ENCODE data around the gene SOX12. TPM values are rescaled to one million over a fixed set of nuclear protein-coding genes. Genes with fewer than 3 reads are reported as not detected.
A peak's percentile ranks its signal among the peaks of the same experiment; 100 is the strongest.

Gene SOX12
- total RNA-seq, 1 donor from 2014 or later: 9.8 TPM

DNA sequence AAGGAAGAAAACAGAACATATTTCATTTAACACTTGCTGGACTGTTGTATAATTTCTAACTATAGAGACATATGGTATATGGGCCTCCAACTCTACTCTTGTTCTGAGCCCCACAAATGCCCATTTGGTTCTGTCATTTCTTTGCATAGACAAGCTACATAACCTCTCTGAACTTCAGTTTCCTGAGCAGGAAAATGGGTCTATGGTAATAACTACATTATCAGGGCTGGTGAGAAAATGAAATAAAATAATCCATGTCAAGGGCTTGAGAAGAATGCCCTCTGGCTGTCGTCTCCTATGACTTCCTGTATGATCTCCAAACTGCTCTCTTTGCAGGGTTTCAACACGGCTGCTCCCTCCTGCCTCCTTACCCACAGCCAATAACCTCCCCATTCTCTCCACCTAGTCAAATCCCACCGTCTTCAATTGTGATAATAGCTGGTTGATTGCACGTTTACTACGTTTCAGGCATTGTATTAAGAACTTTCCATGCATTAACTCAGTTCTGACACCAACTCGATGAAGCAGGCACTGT lies 16.0 kb upstream of the SOX12 start:
- peak; percentile 46 to 49 for ATAC-seq

DNA sequence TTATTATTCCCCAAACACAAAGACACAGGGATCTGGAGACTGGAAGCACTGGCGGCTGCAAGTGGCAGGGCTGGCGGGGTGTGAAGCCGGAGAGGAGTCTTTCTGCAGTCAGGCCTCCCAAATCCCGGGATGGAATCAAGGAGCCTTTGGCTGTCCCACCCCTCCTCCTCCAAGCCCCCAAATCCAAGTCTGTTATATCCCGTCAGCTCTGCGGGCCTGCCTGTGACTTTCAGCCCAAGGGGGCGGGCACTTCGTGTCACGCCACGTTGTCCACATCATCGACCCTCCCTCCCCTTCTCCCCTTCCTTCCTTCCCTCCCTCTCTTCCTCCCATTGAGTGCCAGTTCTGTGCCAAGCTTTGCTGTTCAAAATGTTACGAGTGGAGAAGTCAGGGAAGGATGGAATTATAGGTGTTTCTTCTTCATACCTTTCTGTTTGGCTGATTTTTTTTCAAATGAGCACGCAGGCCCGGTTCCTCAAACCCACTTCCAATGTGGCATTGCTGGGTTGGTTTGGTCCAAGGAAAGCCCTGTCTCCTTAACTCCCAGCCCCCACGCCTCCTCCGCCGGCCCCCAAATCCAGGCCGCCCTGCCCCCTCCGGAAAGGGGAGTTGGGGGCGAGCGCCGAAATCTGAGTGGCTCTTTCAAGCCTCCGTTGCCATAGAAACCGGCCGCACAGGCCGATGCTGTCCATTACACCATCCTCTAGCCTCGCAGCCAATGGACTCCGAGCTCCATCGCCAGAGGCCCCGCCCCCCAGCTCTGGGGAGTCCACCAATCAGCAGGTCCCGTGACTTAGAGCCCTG lies 15.3 kb upstream of the SOX12 start:
- no peaks in the 10 kb centered on the region for H3K36me3 ChIP-seq
- no peaks in the 10 kb centered on the region for H3K27me3 ChIP-seq (ENCODE audit: low read depth)
- peak overlapping the region; percentile 60 for H3K4me3 ChIP-seq
- no peaks in the 10 kb centered on the region for H3K9me3 ChIP-seq
- DNase-seq: peak; percentile 98
- intact Hi-C loops (cut with DNase I): no loop called here
- peak; percentile 99 for ATAC-seq
- TF ChIP-seq CTCF (IDR thresholded peaks at IDR 0.05): no peak
- H3K27ac ChIP-seq: peak overlapping the region; percentile 90
- peaks cover 26% of the 10 kb centered on the region for H3K4me1 ChIP-seq

More for the DNA sequence above, 16.0 kb upstream of the SOX12 start:
- Histone ChIP-seq H3K4me3 (peak overlapping the region; percentile 60), H3K27me3 (ENCODE audit: low read depth) (no peaks in the 10 kb centered on the region), H3K9me3 (no peaks in the 10 kb centered on the region), H3K4me1 (peaks cover 26% of the 10 kb centered on the region), H3K36me3 (no peaks in the 10 kb centered on the region), H3K27ac (peak overlapping the region; percentile 90)
- no peak for TF ChIP-seq CTCF (IDR thresholded peaks at IDR 0.05)
- intact Hi-C loops (cut with DNase I): no loop called here
- DNase-seq: no peak

DNA sequence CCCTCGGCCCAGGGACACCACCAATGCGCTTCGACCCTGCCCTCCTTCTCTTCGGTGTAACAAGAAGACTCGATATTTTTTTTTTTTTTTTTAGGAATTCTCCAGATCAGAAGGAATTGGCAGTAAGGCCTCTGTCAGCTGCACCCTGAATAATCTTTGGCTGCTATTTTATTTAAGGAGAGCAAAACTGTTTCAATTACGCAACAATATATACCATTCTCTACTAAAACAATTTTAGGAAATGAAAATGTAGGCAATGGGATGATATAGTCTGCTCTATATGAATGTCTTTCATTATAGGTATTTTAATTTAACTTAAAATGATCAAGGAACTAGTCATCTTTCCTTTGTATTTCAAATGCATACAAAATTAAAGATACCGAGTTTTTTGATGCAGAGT lies 14.7 kb upstream of the SOX12 start:
- TF ChIP-seq CTCF (IDR thresholded peaks at IDR 0.05): no peak
- Histone ChIP-seq H3K4me3 (peak overlapping the region; percentile 60), H3K9me3 (no peaks in the 10 kb centered on the region), H3K27me3 (ENCODE audit: low read depth) (no peaks in the 10 kb centered on the region), H3K4me1 (peaks cover 26% of the 10 kb centered on the region), H3K27ac (peak overlapping the region; percentile 90), H3K36me3 (no peaks in the 10 kb centered on the region)
- DNase-seq: no peak
- intact Hi-C loops (cut with DNase I): no loop called here
- ATAC-seq: no peak

DNA sequence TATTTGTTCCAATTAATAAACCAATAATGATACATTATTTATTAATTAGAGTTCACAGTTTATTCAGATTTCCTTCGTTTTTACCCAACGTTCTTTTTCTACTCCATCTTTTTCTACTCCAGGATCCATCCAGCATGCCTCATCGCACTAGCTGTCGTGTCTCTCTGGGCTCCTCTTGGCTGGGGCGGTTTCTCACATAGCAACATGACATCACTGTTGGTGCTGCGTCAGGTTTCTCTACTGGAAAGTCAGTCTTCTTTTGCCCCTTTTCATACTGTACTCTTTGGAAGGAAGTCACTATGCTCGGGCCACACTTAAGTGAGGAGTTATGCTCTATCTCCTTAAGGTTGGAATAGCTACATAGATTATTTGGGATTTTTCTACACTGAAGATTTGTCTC lies 13.7 kb upstream of the SOX12 start:
- DNase-seq (no peak), ATAC-seq (no peak)
- TF ChIP-seq CTCF (IDR thresholded peaks at IDR 0.05): no peak
- H3K9me3 ChIP-seq: no peaks in the 10 kb centered on the region
- H3K4me3 ChIP-seq: no peak overlapping the region
- no peaks in the 10 kb centered on the region for H3K27me3 ChIP-seq (ENCODE audit: low read depth)
- peaks cover 26% of the 10 kb centered on the region for H3K4me1 ChIP-seq
- intact Hi-C loops (cut with DNase I): no loop called here
- no peak overlapping the region for H3K27ac ChIP-seq
- H3K36me3 ChIP-seq: no peaks in the 10 kb centered on the region

GRCh38 chr20:312067-312466 lies 13.3 kb upstream of the SOX12 start:
- DNase-seq (no peak), ATAC-seq (no peak)
- intact Hi-C loops (cut with DNase I): no loop called here
- no peaks in the 10 kb centered on the region for H3K36me3 ChIP-seq
- no peaks in the 10 kb centered on the region for H3K27me3 ChIP-seq (ENCODE audit: low read depth)
- H3K9me3 ChIP-seq: no peaks in the 10 kb centered on the region
- H3K4me3 ChIP-seq: no peak overlapping the region
- no peak for TF ChIP-seq CTCF (IDR thresholded peaks at IDR 0.05)
- H3K27ac ChIP-seq: no peak overlapping the region
- H3K4me1 ChIP-seq: peaks cover 26% of the 10 kb centered on the region
